WTC11 (cell line): ENCODE results near the gene IL1RAP. TPM values are rescaled to one million over a fixed set of nuclear protein-coding genes. Genes with fewer than 3 reads are reported as not detected.

Experiments
- ATF3 ChIP-seq: sonication (generic); formaldehyde crosslinking; conservative IDR thresholded peaks from 2 replicates; pipeline ENCODE4 v1.8.1; 2022; ENCODE audit warnings: mild to moderate bottlenecking, missing genetic modification reagents
- CREB1 ChIP-seq: sonication (generic); formaldehyde crosslinking; IDR thresholded peaks from 2 replicates; pipeline ENCODE4 v1.8.0; 2023; ENCODE audit warnings: mild to moderate bottlenecking, missing genetic modification reagents
- ELF4 ChIP-seq: sonication (generic); formaldehyde crosslinking; IDR thresholded peaks from 2 replicates; pipeline ENCODE4 v1.8.1; 2022; ENCODE audit warnings: low read depth, mild to moderate bottlenecking, moderate library complexity, missing genetic modification reagents
- EMX1 ChIP-seq: fragments of 250-450 bp; sonication (Bioruptor Pico); IDR thresholded peaks from 2 replicates; pipeline ENCODE4 v1.8.0; 2021; ENCODE audit warnings: mild to moderate bottlenecking
- ESRRA ChIP-seq: sonication (generic); formaldehyde crosslinking; IDR thresholded peaks from 2 replicates; pipeline ENCODE4 v1.8.1; 2022; ENCODE audit warnings: mild to moderate bottlenecking, missing genetic modification reagents, borderline replicate concordance
- ETV6 ChIP-seq: sonication (generic); formaldehyde crosslinking; IDR thresholded peaks from 2 replicates; pipeline ENCODE4 v1.8.1; 2022; ENCODE audit warnings: mild to moderate bottlenecking, missing genetic modification reagents
- GABPB1 ChIP-seq: sonication (generic); formaldehyde crosslinking; IDR thresholded peaks from 2 replicates; pipeline ENCODE4 v1.8.1; 2023; ENCODE audit warnings: mild to moderate bottlenecking, missing genetic modification reagents
- IRF1 ChIP-seq: sonication (generic); formaldehyde crosslinking; IDR thresholded peaks from 2 replicates; pipeline ENCODE4 v1.8.0; 2023; ENCODE audit warnings: missing genetic modification reagents
- MAX ChIP-seq: sonication (generic); formaldehyde crosslinking; IDR thresholded peaks from 2 replicates; pipeline ENCODE4 v1.8.0; 2022; ENCODE audit warnings: mild to moderate bottlenecking, missing genetic modification reagents
- MLX ChIP-seq: sonication (generic); formaldehyde crosslinking; IDR thresholded peaks from 2 replicates; pipeline ENCODE4 v1.8.1; 2023; ENCODE audit warnings: mild to moderate bottlenecking, missing genetic modification reagents, moderate library complexity
- NFATC4 ChIP-seq: fragments of 250-450 bp; sonication (Bioruptor Pico); IDR thresholded peaks from 2 replicates; pipeline ENCODE4 v1.9.0; 2021; ENCODE audit warnings: mild to moderate bottlenecking
- OVOL2 ChIP-seq: fragments of 250-450 bp; sonication (Bioruptor Pico); IDR thresholded peaks from 2 replicates; pipeline ENCODE4 v1.9.0; 2021; ENCODE audit warnings: mild to moderate bottlenecking, borderline replicate concordance
- PRRX2 ChIP-seq: fragments of 250-450 bp; sonication (Bioruptor Pico); IDR thresholded peaks from 2 replicates; pipeline ENCODE4 v1.8.0; 2021; ENCODE audit warnings: mild to moderate bottlenecking
- RELA ChIP-seq: sonication (generic); formaldehyde crosslinking; IDR thresholded peaks from 2 replicates; pipeline ENCODE4 v1.8.1; 2022; ENCODE audit warnings: missing genetic modification reagents, mild to moderate bottlenecking, borderline replicate concordance
- STAT6 ChIP-seq: sonication (generic); formaldehyde crosslinking; conservative IDR thresholded peaks from 2 replicates; pipeline ENCODE4 v1.8.1; 2023; ENCODE audit warnings: mild to moderate bottlenecking, low read depth, missing genetic modification reagents, moderate library complexity
- TEAD1 ChIP-seq: sonication (generic); formaldehyde crosslinking; IDR thresholded peaks from 2 replicates; pipeline ENCODE4 v1.8.0; 2022; ENCODE audit warnings: mild to moderate bottlenecking, missing genetic modification reagents
- USF1 ChIP-seq: sonication (generic); formaldehyde crosslinking; IDR thresholded peaks from 2 replicates; pipeline ENCODE4 v1.8.0; 2022; ENCODE audit warnings: mild to moderate bottlenecking, missing genetic modification reagents
- USF2 ChIP-seq: sonication (generic); formaldehyde crosslinking; IDR thresholded peaks from 2 replicates; pipeline ENCODE4 v1.8.1; 2023; ENCODE audit warnings: mild to moderate bottlenecking, missing genetic modification reagents, moderate library complexity
- ZMAT4 ChIP-seq: fragments of 250-450 bp; sonication (Bioruptor Pico); IDR thresholded peaks from 2 replicates; pipeline ENCODE4 v1.9.0; 2021; ENCODE audit warnings: mild to moderate bottlenecking
- ZNF219 ChIP-seq: sonication (generic); formaldehyde crosslinking; IDR thresholded peaks from 2 replicates; pipeline ENCODE4 v1.8.0; 2023; ENCODE audit warnings: missing genetic modification reagents, mild to moderate bottlenecking, borderline replicate concordance
- ZNF281 ChIP-seq: sonication (generic); formaldehyde crosslinking; IDR thresholded peaks from 2 replicates; pipeline ENCODE4 v1.8.0; 2023; ENCODE audit warnings: mild to moderate bottlenecking, missing genetic modification reagents
- ZNF532 ChIP-seq: fragments of 250-450 bp; sonication (Bioruptor Pico); IDR thresholded peaks from 2 replicates; pipeline ENCODE4 v1.9.0; 2021; ENCODE audit warnings: mild to moderate bottlenecking, borderline replicate concordance
- total RNA-seq: library from RNA; stranded (reverse); gene quantifications from 3 replicates; pipeline ENCODE4 v1.2.3, GENCODE V29; 2021

IL1RAP gene
- total RNA-seq, 1 experiment from 2014 or later = 4.5 TPM

- TF ChIP-seq ZNF532 (CRISPR knock-in tag) (no peak), ETV6 (peak; percentile 46; the same call in 1 of the 2 replicates), MAX (peak; percentile 82), GABPB1 (CRISPR knock-in tag) (peak; percentile 52; the same call in 1 of the 2 replicates), ZNF219 (0 out of 2 replicates have a peak, but pooled peaks have one; percentile 61), CREB1 (no peak), ZMAT4 (no peak), TEAD1 (CRISPR knock-in tag) (no peak), ESRRA (CRISPR knock-in tag) (no peak), NFATC4 (CRISPR knock-in tag) (no peak), USF1 (CRISPR knock-in tag) (no peak), USF2 (CRISPR knock-in tag) (0 out of 2 replicates have a peak, but pooled peaks have one; percentile 22), IRF1 (CRISPR knock-in tag) (no peak), ZNF281 (CRISPR knock-in tag) (no peak), EMX1 (CRISPR knock-in tag) (no peak), MLX (CRISPR knock-in tag) (no peak), STAT6 (CRISPR knock-in tag) (0 out of 2 replicates have a peak, but pooled peaks have one; percentile 86), RELA (CRISPR knock-in tag) (no peak), PRRX2 (CRISPR knock-in tag) (no peak), OVOL2 (CRISPR knock-in tag) (no peak), ELF4 (CRISPR knock-in tag) (no peak), ATF3 (CRISPR knock-in tag) (no peak)
Measured at GRCh38 chr3:190513409-190514370, at the start of gene IL1RAP (continued).
